ENCODE results near the gene WDR77. TPM values are rescaled to one million over a fixed set of nuclear protein-coding genes. Genes with fewer than 3 reads are reported as not detected.

The WDR77 gene
- total and polyA plus RNA-seq, 9 of the 15 experiments (the other 6 are each of a cell fraction or from before 2014, with no cell fraction given), result 20.6 to 160 (median 75.3) TPM

GRCh38 chr1:111455642-111456031 is 6.6 kb upstream of the WDR77 start (continued):
- TF ChIP-seq SMAD2 (IDR thresholded peaks at IDR 0.05; ENCODE audit: low read depth, low read length), result no peak

DNA sequence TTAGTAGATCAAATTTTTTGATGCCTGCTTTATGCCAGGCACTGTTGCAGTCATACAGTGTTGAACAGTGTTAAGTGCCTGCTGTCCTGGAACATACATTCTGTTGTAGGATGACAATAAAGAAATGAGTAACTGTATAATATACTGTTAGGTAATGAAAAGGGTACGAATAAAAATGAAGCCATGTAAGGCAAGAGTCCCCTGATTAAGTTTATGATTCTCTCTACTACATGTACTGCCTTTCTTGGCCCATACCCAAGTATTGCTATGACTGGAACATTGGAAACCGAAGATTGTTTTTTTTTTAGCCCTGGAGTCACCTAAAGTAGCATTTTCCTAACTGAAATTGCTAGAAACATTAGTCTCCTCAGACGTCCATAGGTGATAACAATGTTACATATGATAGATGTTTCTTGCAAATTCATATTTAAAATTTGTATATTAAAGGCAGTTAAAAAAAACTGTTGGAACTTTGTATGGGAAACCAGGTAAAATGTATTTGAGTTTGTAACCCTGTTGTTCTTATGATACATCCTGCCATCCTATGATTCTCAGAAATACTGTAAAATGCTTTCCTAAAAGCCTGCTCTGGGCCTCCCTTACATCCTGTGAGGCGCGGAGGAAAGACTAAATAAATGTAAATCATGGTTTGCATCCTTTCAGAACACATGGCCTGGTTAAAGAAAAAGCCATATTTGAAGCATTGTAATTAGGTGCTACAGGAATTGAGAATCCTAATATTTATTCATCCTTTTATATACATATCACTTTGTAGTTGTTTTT is 6.0 kb upstream of the WDR77 start:
- no peak for ATAC-seq
- no peak for FAIRE-seq
- Histone ChIP-seq H3K9ac (ENCODE audit: insufficient read depth in 1 of 2, low read depth in 2 of 2, low read length in 2 of 2) (no peak overlapping the region), H3K9me3 (replicated peaks; ENCODE audit: control insufficient read depth, insufficient read depth, low read depth, low read length) (no peaks in the 10 kb centered on the region), H2AFZ (ENCODE audit: low read depth, low read length) (no peak overlapping the region), H3K4me3 (no peak overlapping the region), H3K4me1 (replicated peaks in 1 of 2; ENCODE audit: control insufficient read depth in 2 of 2, insufficient read depth in 2 of 2, low read length in 2 of 2) (peaks cover 4 to 13% of the 10 kb centered on the region in 2 experiments; a peak in 4 of 5 replicates), H4K20me1 (replicated peaks; ENCODE audit: control insufficient read depth, insufficient read depth, low read length) (no peaks in the 10 kb centered on the region), H3K36me3 (ENCODE audit: control insufficient read depth, insufficient read depth, low read length) (peaks cover 100% of the 10 kb centered on the region), H3K79me2 (ENCODE audit: control insufficient read depth, insufficient read depth, low read length) (peaks cover 73% of the 10 kb centered on the region), H3K9me1 (ENCODE audit: control insufficient read depth, insufficient read depth, low read length) (no peaks in the 10 kb centered on the region), H3K27ac (ENCODE audit: extremely low read depth, low read depth, low read length) (no peak overlapping the region), H3K4me2 (ENCODE audit: insufficient read depth, low read length) (no peak overlapping the region), H3K27me3 (ENCODE audit: control insufficient read depth in 2 of 2, insufficient read depth in 2 of 2, low read length in 2 of 2) (no peaks in the 10 kb centered on the region)
- TF ChIP-seq NFIC (IDR thresholded peaks at IDR 0.05) (peak; percentile 49), RBM39 (optimal IDR thresholded peaks at IDR 0.05; ENCODE audit: low read depth, low read length) (no peak), RBM25 (IDR thresholded peaks at IDR 0.05; ENCODE audit: low read depth, low read length, severe bottlenecking) (peak; percentile 69), ZNF134 (CRISPR knock-in tag; conservative IDR thresholded peaks at IDR 0.05) (no peak), ZNF354B (CRISPR knock-in tag; IDR thresholded peaks at IDR 0.05) (no peak), CREB1 (IDR thresholded peaks at IDR 0.05) (no peak), CREB1 (CRISPR knock-in tag; IDR thresholded peaks at IDR 0.05) (no peak), RBFOX2 (IDR thresholded peaks at IDR 0.05; ENCODE audit: low read depth, low read length) (peak; percentile 37; the same call in 1 of the 2 replicates)
- BruUV-seq (replicated peaks), result no TSS peak
- in situ Hi-C loops (cut with MboI), result no loop called here
- CTCF ChIA-PET (ENCODE audit: low intra/inter-chr PET ratio), result no interaction called here
- DNase-seq (ENCODE audit: extremely low read depth in 1 of 4, low spot score in 3 of 4), result no peak
- intact Hi-C loops (cut with micrococcal nuclease), result no loop called here
- WGBS (ENCODE audit: insufficient coverage, low coverage, missing lambda C conversion rate), result 78% methylated on average over 5 of the region's 5 CpGs
- POLR2A ChIA-PET, result interaction anchor here (4.8 kb wide), 1 partner anchor 7 kb away, joined by 30 read pairs; no protein-coding TSS in a partner anchor
